Spleen (tissue), 11 donors: ENCODE data around the gene PI4K2B. TPM values are rescaled to one million over a fixed set of nuclear protein-coding genes. Genes with fewer than 3 reads are reported as not detected.
"Not testable (repeated sequence)": the region's sequence is repeated elsewhere in the genome, so short reads cannot be mapped to it uniquely, and the experiment has no call there.

Source experiments
- DNase-seq: peaks from one replicate; pipeline ENCODE4 v3.0.0-alpha.2; 2020
- H3K27ac ChIP-seq, 8 donors: fragments of 200-600 bp; sonication (generic) in 7 of 8; 1 replicate in 4 of 8; 2 replicates in 4 of 8; pipeline versions ENCODE4 v1.5.0 to v1.8.0; 2016 to 2021; ENCODE audit warnings: inconsistent platforms in 4 of 8, mild to moderate bottlenecking in 4 of 8, moderate library complexity in 1 of 8
- H3K27me3 ChIP-seq, 7 donors: fragments of 200-600 bp; sonication (generic) in 6 of 7; replicated peaks in 1 of 7; 1 replicate in 4 of 7; 2 replicates in 3 of 7; pipeline versions ENCODE4 v1.5.0 to v1.8.0; 2016 to 2021; ENCODE audit warnings: inconsistent platforms in 3 of 7, mild to moderate bottlenecking in 1 of 7
- H3K36me3 ChIP-seq, 6 donors: fragments of 200-600 bp; sonication (generic) in 5 of 6; 1 replicate in 4 of 6; 2 replicates in 2 of 6; pipeline versions ENCODE4 v1.5.0 to v1.8.0; 2016 to 2021; ENCODE audit warnings: inconsistent platforms in 2 of 6
- H3K4me1 ChIP-seq, 6 donors: fragments of 200-600 bp; sonication (generic) in 5 of 6; 1 replicate in 3 of 6; 2 replicates in 3 of 6; pipeline versions ENCODE4 v1.5.0 to v1.8.0; 2016 to 2021; ENCODE audit warnings: inconsistent platforms in 3 of 6
- H3K4me3 ChIP-seq, 8 donors: fragments of 200-600 bp; sonication (generic) in 7 of 8; 1 replicate in 4 of 8; 2 replicates in 4 of 8; pipeline versions ENCODE4 v1.5.0 to v1.8.0; 2016 to 2021; ENCODE audit warnings: inconsistent platforms in 4 of 8, mild to moderate bottlenecking in 4 of 8, moderate library complexity in 2 of 8
- H3K9me3 ChIP-seq, 8 donors: fragments of 200-600 bp; sonication (generic) in 7 of 8; 1 replicate in 4 of 8; 2 replicates in 4 of 8; pipeline versions ENCODE4 v1.5.0 to v1.8.0; 2016 to 2021; ENCODE audit warnings: inconsistent platforms in 4 of 8
- POLR2A ChIP-seq, 3 donors: fragments of 450-650 bp; IDR thresholded peaks; one replicate each; pipeline ENCODE4 v1.5.1; 2017; ENCODE audit warnings: antibody characterized with exemption in 3 of 3, mild to moderate bottlenecking in 1 of 3
- POLR2AphosphoS5 ChIP-seq, 3 donors: sonication (generic); formaldehyde crosslinking; IDR thresholded peaks; one replicate each; pipeline ENCODE4 v1.5.1; 2017; ENCODE audit warnings: antibody characterized with exemption in 3 of 3
- WGBS, 5 donors: extraction: QIAGEN DNeasy Blood & Tissue Kit in 3 of 5; methylation state at CpG; one replicate each; pipeline versions ENCODE4 v1.1.5 to v1.1.7; 2013 to 2018; 5-methylcytosine and 5-hydroxymethylcytosine counted together
- intact Hi-C: fragments of 100-400 bp; cut with DNase I; formaldehyde crosslinking; loops from one replicate; pipeline ENCODE4 v1.15.0; 2023; ENCODE audit warnings: low total_unique reads
- polyA plus RNA-seq, 3 donors: library from polyadenylated mRNA; stranded (reverse); fragments of 200-250 nt; gene quantifications; one replicate each; pipeline ENCODE4 v1.2.1, GENCODE V29; 2013
- total RNA-seq, 7 donors: library from RNA; depleted of rRNA in 3 of 7; stranded (reverse); fragments of >200 nt in 3 of 7; fragmentation: NEBNext Ultra II Directional in 4 of 7; extraction: Animal tissue kit (Norgen Biotek cat#: 25700) in 4 of 7; gene quantifications; one replicate each; pipeline versions ENCODE4 v1.1.0 to v1.2.1, GENCODE V29; 2016 to 2021
- TF ChIP-seq, protein P1 (sequence below), 11 experiments: fragments of 200-600 bp in 7 of 11; fragments of 450-650 bp in 4 of 11; sonication (generic) in 4 of 11; IDR thresholded peaks in 8 of 11; conservative IDR thresholded peaks in 3 of 11; 1 replicate in 7 of 11; 2 replicates in 4 of 11; pipeline versions ENCODE4 v1.4.0 to v1.8.0; 2016 to 2021; ENCODE audit warnings: antibody characterized with exemption in 11 of 11, inconsistent platforms in 4 of 11, mild to moderate bottlenecking in 1 of 11
- donor health status: healthy with polysubstance abuse.
- donor health status: DM: no; HTN: no; CAD: no; lungs with moderate emphysema.
- donor health status: DM: no; HTN: no; CAD: no.
- donor health status: Bipolar disorder and iron deficiency.
- donor health status: healthy.
- donor health status: DM: no; HTN: no; CAD: no.
- donor health status: DM: yes; HTN: yes; CAD: no.

Gene PI4K2B
- total and polyA plus RNA-seq, 10 donors, result 6.1 to 19.6 (median 15.3) TPM

DNA sequence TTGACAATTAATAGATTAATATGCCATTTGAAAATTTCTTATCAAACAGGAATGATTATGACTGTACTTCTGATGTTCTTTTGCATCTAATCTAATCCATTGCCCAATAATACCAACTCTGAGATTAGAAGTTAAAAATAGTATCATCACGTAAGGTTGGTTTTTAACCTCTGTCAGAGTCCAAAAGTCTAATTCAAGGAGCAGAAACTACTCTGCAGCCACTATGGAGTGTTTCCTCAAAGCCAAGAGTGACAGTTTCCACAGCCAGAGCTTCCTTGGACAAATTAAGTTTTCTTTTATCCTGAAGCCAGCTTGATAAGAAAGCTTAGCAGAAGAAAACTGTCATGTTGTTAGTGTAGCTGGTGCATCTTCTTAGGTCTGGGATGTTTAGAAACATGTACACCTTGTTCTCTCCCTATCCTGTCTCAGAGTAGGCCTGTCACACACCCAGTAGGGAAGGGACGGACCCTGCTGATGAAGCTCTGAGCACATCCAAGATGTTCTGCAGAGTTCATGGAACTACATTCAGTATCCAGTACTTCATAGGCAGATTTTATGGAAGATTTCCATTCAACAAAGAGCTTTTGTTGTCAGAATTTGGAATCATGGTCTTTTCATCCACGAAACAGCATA, 20.4 kb upstream of the PI4K2B start:
- Histone ChIP-seq H3K27me3 (no peaks in the 10 kb centered on the region), H3K36me3 (no peaks in the 10 kb centered on the region), H3K27ac (no peak overlapping the region), H3K9me3 (peaks cover 0 to 42% (median 25%) of the 10 kb centered on the region in 8 donors), H3K4me1 (no peaks in the 10 kb centered on the region), H3K4me3 (no peak overlapping the region)
- 88 to 92% (median 90%) methylated on average over 3 of the region's 3 CpGs for WGBS, 5 donors
- intact Hi-C loops, result no loop called here
- TF ChIP-seq, protein P1, sequence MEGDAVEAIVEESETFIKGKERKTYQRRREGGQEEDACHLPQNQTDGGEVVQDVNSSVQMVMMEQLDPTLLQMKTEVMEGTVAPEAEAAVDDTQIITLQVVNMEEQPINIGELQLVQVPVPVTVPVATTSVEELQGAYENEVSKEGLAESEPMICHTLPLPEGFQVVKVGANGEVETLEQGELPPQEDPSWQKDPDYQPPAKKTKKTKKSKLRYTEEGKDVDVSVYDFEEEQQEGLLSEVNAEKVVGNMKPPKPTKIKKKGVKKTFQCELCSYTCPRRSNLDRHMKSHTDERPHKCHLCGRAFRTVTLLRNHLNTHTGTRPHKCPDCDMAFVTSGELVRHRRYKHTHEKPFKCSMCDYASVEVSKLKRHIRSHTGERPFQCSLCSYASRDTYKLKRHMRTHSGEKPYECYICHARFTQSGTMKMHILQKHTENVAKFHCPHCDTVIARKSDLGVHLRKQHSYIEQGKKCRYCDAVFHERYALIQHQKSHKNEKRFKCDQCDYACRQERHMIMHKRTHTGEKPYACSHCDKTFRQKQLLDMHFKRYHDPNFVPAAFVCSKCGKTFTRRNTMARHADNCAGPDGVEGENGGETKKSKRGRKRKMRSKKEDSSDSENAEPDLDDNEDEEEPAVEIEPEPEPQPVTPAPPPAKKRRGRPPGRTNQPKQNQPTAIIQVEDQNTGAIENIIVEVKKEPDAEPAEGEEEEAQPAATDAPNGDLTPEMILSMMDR (IDR thresholded peaks at IDR 0.05 in 8 of 11, conservative IDR thresholded peaks at IDR 0.05 in 3 of 11), result no peak
- TF ChIP-seq POLR2A (IDR thresholded peaks at IDR 0.05), result no peak
- TF ChIP-seq POLR2AphosphoS5 (IDR thresholded peaks at IDR 0.05), result no peak
- no peak for DNase-seq

DNA sequence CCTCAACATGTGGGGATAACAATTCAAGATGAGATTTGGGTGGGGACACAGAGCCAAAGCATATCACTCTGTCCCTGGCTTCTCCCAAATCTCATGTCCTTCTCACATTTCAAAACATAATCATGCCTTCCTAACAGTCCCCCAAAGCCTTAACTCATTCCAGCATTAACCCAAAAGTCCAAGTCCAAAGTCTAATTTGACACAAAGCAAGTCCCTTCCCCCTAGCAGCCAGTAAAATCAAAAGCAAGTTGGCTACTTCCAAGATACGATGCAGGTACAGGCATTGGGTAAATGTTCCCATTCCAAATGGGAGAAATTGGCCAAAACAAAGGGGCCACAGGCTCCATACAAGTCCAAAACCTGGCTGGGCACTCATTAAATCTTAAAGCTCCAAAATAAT, 19.1 kb upstream of the PI4K2B start:
- H3K27ac ChIP-seq, H3K27me3 ChIP-seq, H3K4me3 ChIP-seq, H3K4me1 ChIP-seq, DNase-seq, H3K36me3 ChIP-seq, intact Hi-C loops: not testable (repeated sequence)
- H3K9me3 ChIP-seq, result peaks cover 0 to 53% (median 34%) of the 10 kb centered on the region in 8 donors
- 69 to 95% (median 94%) methylated on average over 1 of the region's 1 CpG for WGBS, 5 donors

DNA sequence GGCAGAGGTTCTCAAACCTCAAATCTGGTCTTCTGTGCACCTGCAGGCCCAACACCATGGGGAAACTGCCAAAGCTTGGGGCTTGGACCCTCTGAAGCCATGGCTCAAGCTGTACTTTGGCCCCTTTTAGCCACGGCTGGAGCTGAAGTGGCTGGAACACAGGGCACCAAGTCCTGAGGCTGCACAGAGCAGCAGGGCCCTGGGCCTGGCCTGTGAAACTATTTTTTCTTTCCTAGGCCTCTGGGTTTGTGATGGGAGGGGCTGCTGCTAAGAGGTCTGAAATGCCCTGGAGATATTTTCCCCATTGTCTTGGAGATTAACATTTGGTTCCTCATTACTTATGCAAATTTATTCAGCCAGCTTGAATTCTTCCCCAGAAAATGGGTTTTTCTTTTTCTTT, 18.3 kb upstream of the PI4K2B start:
- 71 to 100% (median 86%) methylated on average over 1 of the region's 1 CpG for WGBS, 5 donors

DNA sequence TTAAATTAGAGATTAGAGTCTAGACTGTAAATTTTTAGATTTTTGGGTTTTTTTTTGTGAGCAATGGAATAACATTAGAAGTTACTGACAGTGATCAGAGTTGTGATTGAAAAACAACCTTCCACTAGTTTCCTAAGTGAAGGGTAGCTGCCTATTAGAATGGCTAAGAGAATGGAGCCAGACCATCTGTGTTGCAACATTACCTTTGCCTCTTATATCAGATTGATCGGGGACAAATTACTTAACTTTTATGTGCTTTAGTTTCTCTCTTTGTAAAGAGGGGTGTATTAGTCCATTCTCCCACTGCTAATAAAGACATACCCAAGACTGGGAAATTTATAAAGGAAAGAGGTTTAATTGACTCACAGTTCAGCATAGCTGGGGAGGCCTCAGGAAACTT, 12.5 kb upstream of the PI4K2B start:
- Histone ChIP-seq H3K4me1 (no peaks in the 10 kb centered on the region), H3K27me3 (no peaks in the 10 kb centered on the region), H3K27ac (no peak overlapping the region), H3K4me3 (no peak overlapping the region), H3K9me3 (peaks cover 21 to 90% (median 74%) of the 10 kb centered on the region in 8 donors), H3K36me3 (peaks cover 0 to 20% (median 0%) of the 10 kb centered on the region in 6 donors)
- TF ChIP-seq POLR2AphosphoS5 (IDR thresholded peaks at IDR 0.05) (no peak), POLR2A (IDR thresholded peaks at IDR 0.05) (no peak)
- TF ChIP-seq, protein P1 (IDR thresholded peaks at IDR 0.05 in 8 of 11, conservative IDR thresholded peaks at IDR 0.05 in 3 of 11), result no peak
- DNase-seq, result no peak
- intact Hi-C loops, result no loop called here
- 96 to 100% (median 98%) methylated on average over 1 of the region's 1 CpG for WGBS, 5 donors

More for the DNA sequence above, 18.3 kb upstream of the PI4K2B start:
- no peak for DNase-seq
- Histone ChIP-seq H3K4me1 (no peaks in the 10 kb centered on the region), H3K27me3 (no peaks in the 10 kb centered on the region), H3K27ac (no peak overlapping the region), H3K4me3 (no peak overlapping the region), H3K9me3 (peaks cover 0 to 61% (median 41%) of the 10 kb centered on the region in 8 donors), H3K36me3 (no peaks in the 10 kb centered on the region)
- TF ChIP-seq, protein P1 (IDR thresholded peaks at IDR 0.05 in 8 of 11, conservative IDR thresholded peaks at IDR 0.05 in 3 of 11), result no peak
- TF ChIP-seq POLR2A (IDR thresholded peaks at IDR 0.05), result no peak
- no peak for TF ChIP-seq POLR2AphosphoS5 (IDR thresholded peaks at IDR 0.05)
- intact Hi-C loops, result no loop called here
